Stomach (tissue), 4 donors: ENCODE data around the gene KCTD17.
"Not testable (repeated sequence)": the region's sequence is repeated elsewhere in the genome, so short reads cannot be mapped to it uniquely, and the experiment has no call there.

Experiments
- EP300 ChIP-seq: sonication (generic); formaldehyde crosslinking; IDR thresholded peaks from one replicate; pipeline ENCODE4 v1.6.1; 2017; ENCODE audit warnings: antibody characterized with exemption
- POLR2A ChIP-seq, 4 donors: fragments of 450-650 bp; IDR thresholded peaks; one replicate each; pipeline ENCODE4 v1.6.1; 2016; ENCODE audit warnings: antibody characterized with exemption in 4 of 4, control low read depth in 2 of 4, mild to moderate bottlenecking in 1 of 4, moderate library complexity in 1 of 4
- POLR2AphosphoS5 ChIP-seq, 3 donors: sonication (generic); formaldehyde crosslinking; IDR thresholded peaks; one replicate each; pipeline ENCODE4 v1.6.1; 2016; ENCODE audit warnings: antibody characterized with exemption in 3 of 3
- TF ChIP-seq, protein P1 (sequence below), 7 experiments: fragments of 450-650 bp in 4 of 7; fragments of 200-600 bp in 3 of 7; sonication (generic) in 3 of 7; IDR thresholded peaks; one replicate each; pipeline ENCODE4 v1.5.1; 2016 to 2019; ENCODE audit warnings: antibody characterized with exemption in 7 of 7, control low read depth in 2 of 7, mild to moderate bottlenecking in 1 of 7

DNA sequence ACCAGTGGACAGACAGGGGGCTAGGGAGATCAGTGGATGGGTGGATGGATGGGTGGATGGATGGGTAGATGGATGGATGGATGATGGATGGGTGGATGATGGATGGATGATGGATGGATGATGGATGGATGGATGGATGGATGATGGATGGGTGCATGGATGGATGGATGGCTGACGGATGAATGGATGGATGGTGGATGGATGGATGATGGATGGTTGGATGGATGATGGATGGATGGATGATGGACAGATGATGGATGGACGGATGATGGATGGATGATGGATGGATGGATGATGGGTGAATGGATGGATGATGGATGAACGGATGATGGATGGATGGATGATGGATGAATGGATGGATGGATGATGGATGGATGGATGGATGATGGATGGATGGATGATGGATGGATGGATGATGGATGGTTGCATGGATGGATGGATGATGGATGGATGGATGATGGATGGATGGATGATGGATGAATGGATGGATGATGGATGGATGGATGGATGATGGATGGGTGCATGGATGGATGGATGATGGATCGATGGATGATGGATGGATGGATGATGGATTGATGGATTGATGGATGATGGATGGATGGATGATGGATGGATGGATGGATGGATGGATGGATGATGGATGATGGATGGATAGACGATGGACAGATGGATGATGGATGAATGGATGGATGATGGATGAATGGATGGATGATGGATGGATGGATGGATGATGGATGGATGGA lies 20.5 kb downstream of the KCTD17 start:
- TF ChIP-seq, protein P1, sequence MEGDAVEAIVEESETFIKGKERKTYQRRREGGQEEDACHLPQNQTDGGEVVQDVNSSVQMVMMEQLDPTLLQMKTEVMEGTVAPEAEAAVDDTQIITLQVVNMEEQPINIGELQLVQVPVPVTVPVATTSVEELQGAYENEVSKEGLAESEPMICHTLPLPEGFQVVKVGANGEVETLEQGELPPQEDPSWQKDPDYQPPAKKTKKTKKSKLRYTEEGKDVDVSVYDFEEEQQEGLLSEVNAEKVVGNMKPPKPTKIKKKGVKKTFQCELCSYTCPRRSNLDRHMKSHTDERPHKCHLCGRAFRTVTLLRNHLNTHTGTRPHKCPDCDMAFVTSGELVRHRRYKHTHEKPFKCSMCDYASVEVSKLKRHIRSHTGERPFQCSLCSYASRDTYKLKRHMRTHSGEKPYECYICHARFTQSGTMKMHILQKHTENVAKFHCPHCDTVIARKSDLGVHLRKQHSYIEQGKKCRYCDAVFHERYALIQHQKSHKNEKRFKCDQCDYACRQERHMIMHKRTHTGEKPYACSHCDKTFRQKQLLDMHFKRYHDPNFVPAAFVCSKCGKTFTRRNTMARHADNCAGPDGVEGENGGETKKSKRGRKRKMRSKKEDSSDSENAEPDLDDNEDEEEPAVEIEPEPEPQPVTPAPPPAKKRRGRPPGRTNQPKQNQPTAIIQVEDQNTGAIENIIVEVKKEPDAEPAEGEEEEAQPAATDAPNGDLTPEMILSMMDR (IDR thresholded peaks at IDR 0.05), result not testable (repeated sequence)
- not testable (repeated sequence) for TF ChIP-seq EP300; POLR2A (IDR thresholded peaks at IDR 0.05); POLR2AphosphoS5 (IDR thresholded peaks at IDR 0.05)
